GM13977 (cell line): Measurements from ENCODE around the gene MIER2.

Source experiments
- DNase-seq: peaks from one replicate; pipeline ENCODE4 v3.0.0; 2012; ENCODE audit warnings: low spot score
- CTCF ChIP-seq: IDR thresholded peaks from 2 replicates; pipeline ENCODE4 v1.5.1; 2012; ENCODE audit warnings: mild to moderate bottlenecking, control low read depth; ENCODE audit not compliant: insufficient read depth; ENCODE audit errors: extremely low read depth, missing control alignments
- in situ Hi-C: fragments of 300-500 bp; cut with MboI; formaldehyde crosslinking; loops from one replicate; pipeline ENCODE4 v1.12.0; 2022; ENCODE audit warnings: low sequenced_read_pairs, low pct_unique_long_range_greater_than_20kb, mixed read lengths, inconsistent platforms; ENCODE audit not compliant: unreplicated experiment

The MIER2 gene

GRCh38 chr19:367561-367960 is 23.0 kb upstream of the MIER2 start:
- in situ Hi-C loops, result no loop called here
- TF ChIP-seq CTCF, result no peak
- no peak for DNase-seq

GRCh38 chr19:366951-367350 is 22.4 kb upstream of the MIER2 start:
- in situ Hi-C loops, result no loop called here
- no peak for TF ChIP-seq CTCF
- no peak for DNase-seq

- no peak for DNase-seq
- no peak for TF ChIP-seq CTCF
- in situ Hi-C loops, result no loop called here
Observed at GRCh38 chr19:366205-366783, 21.7 kb upstream of the MIER2 start.

GRCh38 chr19:364496-365287 is 20.1 kb upstream of the MIER2 start:
- in situ Hi-C loops, result no loop called here
- no peak for TF ChIP-seq CTCF
- DNase-seq, result no peak

GRCh38 chr19:362683-363082 is 18.1 kb upstream of the MIER2 start:
- DNase-seq, result no peak
- in situ Hi-C loops, result no loop called here
- no peak for TF ChIP-seq CTCF

- in situ Hi-C loops, result no loop called here
- DNase-seq, result no peak
- no peak for TF ChIP-seq CTCF
Observed at GRCh38 chr19:362154-362553, 17.6 kb upstream of the MIER2 start.
